ENCODE data around the gene OR51B4. TPM values are rescaled to one million over a fixed set of nuclear protein-coding genes. Genes with fewer than 3 reads are reported as not detected.
"Not testable (repeated sequence)": the region's sequence is repeated elsewhere in the genome, so short reads cannot be mapped to it uniquely, and the experiment has no call there.

The OR51B4 gene
- total and polyA plus RNA-seq, 5 donors from 2014 or later, result not detected

GRCh38 chr11:5307256-5308019, 5.7 kb upstream of the OR51B4 start:
- no peaks in the 10 kb centered on the region for H3K36me3 Mint-ChIP-seq
- peaks cover 0 to 4% (median 0%) of the 10 kb centered on the region in 7 donors for H3K9me3 Mint-ChIP-seq
- peaks cover 4% of the 10 kb centered on the region for H3K27me3 Mint-ChIP-seq
- H3K4me1 Mint-ChIP-seq, result no peaks in the 10 kb centered on the region
- H3K4me3 ChIP-seq (ENCODE audit: low read depth, low read length), result no peak overlapping the region
- no peak overlapping the region for H3K27ac ChIP-seq (ENCODE audit: insufficient read depth, low read length, poor library complexity, severe bottlenecking)
- no peaks in the 10 kb centered on the region for H3K36me3 ChIP-seq (ENCODE audit: control insufficient read depth, insufficient read depth, low read length)
- no peaks in the 10 kb centered on the region for H3K4me1 ChIP-seq (ENCODE audit: control insufficient read depth, insufficient read depth, low read length, poor library complexity, severe bottlenecking)
- no peak for DNase-seq
- H3K27ac Mint-ChIP-seq, result no peak overlapping the region
- peak overlapping the region in 1 of 4 donors; percentile 63 for H3K4me3 Mint-ChIP-seq
- H3K27me3 ChIP-seq (ENCODE audit: control insufficient read depth, insufficient read depth, low read length), result no peaks in the 10 kb centered on the region
- ATAC-seq (ENCODE audit: low read depth in 2 of 2), result no peak
- H3K9me3 ChIP-seq (ENCODE audit: control insufficient read depth in 2 of 2, low read length in 2 of 2), result no peaks in the 10 kb centered on the region

DNA sequence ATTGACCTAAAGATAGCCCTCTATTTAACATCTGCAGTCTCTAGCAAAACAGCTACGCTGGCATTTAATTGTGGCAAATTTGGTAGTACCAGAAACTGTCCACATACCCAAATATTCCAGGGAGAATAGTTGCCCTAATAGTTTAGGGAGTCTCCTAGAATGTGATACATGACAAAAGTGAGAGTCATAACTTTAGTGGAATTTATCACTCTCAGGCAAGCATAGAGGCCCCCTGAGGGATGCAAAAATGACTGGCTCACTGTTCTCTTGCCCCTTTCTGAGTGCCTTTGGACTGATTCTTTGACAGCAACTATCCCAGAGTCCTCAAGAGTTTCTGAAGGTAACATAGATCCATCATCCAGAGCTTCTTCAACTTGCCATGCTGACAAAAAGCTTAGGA, 2.3 kb upstream of the OR51B4 start:
- ATAC-seq (ENCODE audit: low read depth in 2 of 2), result no peak

GRCh38 chr11:5303626-5304025, 1.9 kb upstream of the OR51B4 start:
- Histone ChIP-seq H3K4me1 (ENCODE audit: control insufficient read depth, insufficient read depth, low read length, poor library complexity, severe bottlenecking) (no peaks in the 10 kb centered on the region), H3K27me3 (ENCODE audit: control insufficient read depth, insufficient read depth, low read length) (no peaks in the 10 kb centered on the region), H3K4me3 (ENCODE audit: low read depth, low read length) (no peak overlapping the region), H3K36me3 (ENCODE audit: control insufficient read depth, insufficient read depth, low read length) (no peaks in the 10 kb centered on the region), H3K27ac (ENCODE audit: insufficient read depth, low read length, poor library complexity, severe bottlenecking) (no peak overlapping the region), H3K9me3 (ENCODE audit: control insufficient read depth in 2 of 2, low read length in 2 of 2) (no peaks in the 10 kb centered on the region)
- Mint-ChIP-seq H3K36me3 (no peaks in the 10 kb centered on the region), H3K27ac (no peak overlapping the region), H3K9me3 (peaks cover 0 to 4% (median 0%) of the 10 kb centered on the region in 7 donors), H3K27me3 (peaks cover 4% of the 10 kb centered on the region), H3K4me3 (no peak overlapping the region), H3K4me1 (no peaks in the 10 kb centered on the region)
- ATAC-seq (ENCODE audit: low read depth in 2 of 2) (no peak), DNase-seq (no peak)

More for the DNA sequence above, 2.3 kb upstream of the OR51B4 start:
- Mint-ChIP-seq H3K27me3 (peaks cover 4% of the 10 kb centered on the region), H3K4me1 (no peaks in the 10 kb centered on the region), H3K9me3 (peaks cover 0 to 4% (median 0%) of the 10 kb centered on the region in 7 donors), H3K36me3 (no peaks in the 10 kb centered on the region), H3K4me3 (no peak overlapping the region), H3K27ac (no peak overlapping the region)
- H3K27ac ChIP-seq (ENCODE audit: insufficient read depth, low read length, poor library complexity, severe bottlenecking), result no peak overlapping the region
- no peaks in the 10 kb centered on the region for H3K9me3 ChIP-seq (ENCODE audit: control insufficient read depth in 2 of 2, low read length in 2 of 2)
- H3K36me3 ChIP-seq (ENCODE audit: control insufficient read depth, insufficient read depth, low read length), result no peaks in the 10 kb centered on the region
- H3K4me3 ChIP-seq (ENCODE audit: low read depth, low read length), result no peak overlapping the region
- H3K27me3 ChIP-seq (ENCODE audit: control insufficient read depth, insufficient read depth, low read length), result no peaks in the 10 kb centered on the region
- H3K4me1 ChIP-seq (ENCODE audit: control insufficient read depth, insufficient read depth, low read length, poor library complexity, severe bottlenecking), result no peaks in the 10 kb centered on the region
- no peak for DNase-seq

DNA sequence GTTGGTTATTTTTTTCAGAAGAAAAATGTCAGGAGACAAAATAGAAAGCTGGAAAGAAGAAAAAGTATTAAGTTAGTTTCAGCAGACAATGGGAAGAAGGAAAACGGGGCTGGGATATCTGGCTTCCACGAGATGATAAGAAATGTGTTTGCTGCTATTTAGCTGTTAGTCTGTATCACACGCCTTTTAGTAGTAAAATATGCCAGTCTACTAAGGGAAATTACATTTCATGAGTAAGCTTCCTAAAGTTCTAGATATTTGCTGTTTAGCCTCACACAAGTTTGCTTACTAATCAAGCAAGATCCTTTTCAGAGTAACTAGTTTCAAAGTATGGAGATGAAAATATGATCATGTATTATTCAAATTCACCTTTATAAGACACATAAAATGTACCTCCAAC, 1.5 kb downstream of the OR51B4 start:
- Mint-ChIP-seq H3K4me3 (no peak overlapping the region), H3K27me3 (no peaks in the 10 kb centered on the region)
- DNase-seq, result no peak

GRCh38 chr11:5298451-5298850, 3.3 kb downstream of the OR51B4 start:
- H3K9me3 Mint-ChIP-seq, result peaks cover 0 to 2% (median 0%) of the 10 kb centered on the region in 7 donors
- no peaks in the 10 kb centered on the region for H3K27me3 ChIP-seq (ENCODE audit: control insufficient read depth, insufficient read depth, low read length)
- no peaks in the 10 kb centered on the region for H3K36me3 Mint-ChIP-seq
- H3K4me1 Mint-ChIP-seq, result no peaks in the 10 kb centered on the region
- no peak overlapping the region for H3K4me3 Mint-ChIP-seq
- no peaks in the 10 kb centered on the region for H3K4me1 ChIP-seq (ENCODE audit: control insufficient read depth, insufficient read depth, low read length, poor library complexity, severe bottlenecking)
- H3K36me3 ChIP-seq (ENCODE audit: control insufficient read depth, insufficient read depth, low read length), result no peaks in the 10 kb centered on the region
- no peaks in the 10 kb centered on the region for H3K27me3 Mint-ChIP-seq
- ATAC-seq (ENCODE audit: low read depth in 2 of 2), result no peak
- no peak for DNase-seq
- H3K27ac Mint-ChIP-seq, result no peak overlapping the region
- H3K4me3 ChIP-seq (ENCODE audit: low read depth, low read length), result no peak overlapping the region
- H3K9me3 ChIP-seq (ENCODE audit: control insufficient read depth in 2 of 2, low read length in 2 of 2), result no peaks in the 10 kb centered on the region
- no peak overlapping the region for H3K27ac ChIP-seq (ENCODE audit: insufficient read depth, low read length, poor library complexity, severe bottlenecking)

More for the DNA sequence above, 1.5 kb downstream of the OR51B4 start:
- Mint-ChIP-seq H3K4me1 (no peaks in the 10 kb centered on the region), H3K36me3 (no peaks in the 10 kb centered on the region), H3K27ac (no peak overlapping the region), H3K9me3 (peaks cover 0 to 2% (median 0%) of the 10 kb centered on the region in 7 donors)
- H3K9me3 ChIP-seq (ENCODE audit: control insufficient read depth in 2 of 2, low read length in 2 of 2), result no peaks in the 10 kb centered on the region
- no peaks in the 10 kb centered on the region for H3K27me3 ChIP-seq (ENCODE audit: control insufficient read depth, insufficient read depth, low read length)
- no peaks in the 10 kb centered on the region for H3K4me1 ChIP-seq (ENCODE audit: control insufficient read depth, insufficient read depth, low read length, poor library complexity, severe bottlenecking)
- H3K4me3 ChIP-seq (ENCODE audit: low read depth, low read length), result no peak overlapping the region
- no peaks in the 10 kb centered on the region for H3K36me3 ChIP-seq (ENCODE audit: control insufficient read depth, insufficient read depth, low read length)
- no peak overlapping the region for H3K27ac ChIP-seq (ENCODE audit: insufficient read depth, low read length, poor library complexity, severe bottlenecking)
- ATAC-seq (ENCODE audit: low read depth in 2 of 2), result no peak

DNA sequence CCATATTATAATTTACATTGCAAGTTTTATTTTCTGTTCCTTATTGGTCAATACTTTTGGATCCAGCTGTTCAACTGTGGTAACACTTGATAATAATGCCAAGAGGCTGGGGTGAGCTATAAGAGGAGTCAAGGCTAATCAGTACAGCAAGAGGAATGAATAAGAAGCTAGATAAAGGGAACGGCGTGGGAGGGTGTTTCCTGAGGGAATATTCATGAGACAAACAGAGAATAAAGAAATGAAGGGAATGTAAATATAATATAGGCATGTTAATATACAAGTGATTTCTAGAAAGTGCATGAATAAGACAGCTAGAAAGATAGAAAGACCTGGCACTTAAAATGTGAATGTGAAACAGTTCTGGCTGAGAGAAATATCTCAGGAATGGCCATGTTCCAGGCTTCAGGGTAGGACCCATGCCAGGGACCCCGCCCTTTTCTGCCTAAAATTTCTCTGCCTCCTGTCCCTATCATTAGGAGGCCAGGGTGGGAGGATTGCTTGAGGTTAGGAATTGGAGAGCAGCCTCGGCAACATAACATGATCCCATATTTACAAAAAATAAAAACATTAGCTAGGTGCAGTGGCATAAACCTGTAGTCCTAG, 3.9 kb downstream of the OR51B4 start:
- ATAC-seq (ENCODE audit: low read depth in 2 of 2) (no peak), DNase-seq (no peak)
- Mint-ChIP-seq H3K4me1 (no peaks in the 10 kb centered on the region), H3K27me3 (no peaks in the 10 kb centered on the region), H3K9me3 (peaks cover 0 to 2% (median 0%) of the 10 kb centered on the region in 7 donors), H3K27ac (no peak overlapping the region), H3K4me3 (no peak overlapping the region), H3K36me3 (no peaks in the 10 kb centered on the region)
- H3K27me3 ChIP-seq (ENCODE audit: control insufficient read depth, insufficient read depth, low read length), result no peaks in the 10 kb centered on the region
- H3K9me3 ChIP-seq (ENCODE audit: control insufficient read depth in 2 of 2, low read length in 2 of 2), result no peaks in the 10 kb centered on the region
- H3K27ac ChIP-seq (ENCODE audit: insufficient read depth, low read length, poor library complexity, severe bottlenecking), result no peak overlapping the region
- no peaks in the 10 kb centered on the region for H3K4me1 ChIP-seq (ENCODE audit: control insufficient read depth, insufficient read depth, low read length, poor library complexity, severe bottlenecking)
- no peaks in the 10 kb centered on the region for H3K36me3 ChIP-seq (ENCODE audit: control insufficient read depth, insufficient read depth, low read length)
- no peak overlapping the region for H3K4me3 ChIP-seq (ENCODE audit: low read depth, low read length)

- H3K9me3 ChIP-seq (ENCODE audit: control insufficient read depth in 2 of 2, low read length in 2 of 2); ATAC-seq (ENCODE audit: low read depth in 2 of 2); H3K4me1 Mint-ChIP-seq; H3K4me3 ChIP-seq (ENCODE audit: low read depth, low read length); H3K27ac ChIP-seq (ENCODE audit: insufficient read depth, low read length, poor library complexity, severe bottlenecking); H3K9me3 Mint-ChIP-seq; DNase-seq; H3K27me3 ChIP-seq (ENCODE audit: control insufficient read depth, insufficient read depth, low read length); H3K4me3 Mint-ChIP-seq; H3K27me3 Mint-ChIP-seq; H3K4me1 ChIP-seq (ENCODE audit: control insufficient read depth, insufficient read depth, low read length, poor library complexity, severe bottlenecking); H3K36me3 Mint-ChIP-seq; H3K36me3 ChIP-seq (ENCODE audit: control insufficient read depth, insufficient read depth, low read length); H3K27ac Mint-ChIP-seq: not testable (repeated sequence)
These were observed 7.3 kb downstream of the OR51B4 start for GRCh38 chr11:5294342-5294995.
